HG03520 (cell line): Measurements from ENCODE around the gene TPTE2.
"Not testable (repeated sequence)": the region's sequence is repeated elsewhere in the genome, so short reads cannot be mapped to it uniquely, and the experiment has no call there.

Experiments
- ATAC-seq: cut with Tn5 transposase; IDR thresholded peaks from one replicate; pipeline ENCODE4 v1.9.1; 2021; ENCODE audit warnings: mild to moderate bottlenecking, moderate library complexity; ENCODE audit not compliant: unreplicated experiment

Gene TPTE2

DNA sequence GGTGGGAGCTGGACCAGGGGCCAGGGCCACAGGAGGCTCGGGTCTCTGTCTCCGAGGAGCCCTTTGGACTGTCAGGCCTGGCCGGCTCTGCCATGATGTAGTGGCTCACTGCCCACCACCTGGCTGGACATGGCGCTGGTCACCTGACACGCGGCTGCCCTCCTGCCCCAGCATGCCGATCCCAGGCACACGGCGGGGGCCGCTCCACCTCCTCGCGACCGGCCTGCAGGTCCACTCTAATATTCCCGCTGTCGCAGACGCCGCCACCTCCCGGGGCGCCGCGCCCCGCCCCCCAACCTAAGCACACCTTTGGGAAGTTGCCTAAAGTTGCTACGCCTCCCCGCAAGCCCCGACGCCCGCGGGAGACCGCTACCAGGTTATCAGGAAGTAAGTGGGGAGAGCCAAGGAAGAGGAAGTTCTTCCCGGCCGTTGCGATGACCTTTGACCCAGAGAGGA lies at the start of gene TPTE2:
Gene TPTE2 (minus strand): TSS at position 406 of the 456 bp plus-strand sequence. CDS start 58,298 bp downstream, outside the sequence.
- not testable (repeated sequence) for ATAC-seq

DNA sequence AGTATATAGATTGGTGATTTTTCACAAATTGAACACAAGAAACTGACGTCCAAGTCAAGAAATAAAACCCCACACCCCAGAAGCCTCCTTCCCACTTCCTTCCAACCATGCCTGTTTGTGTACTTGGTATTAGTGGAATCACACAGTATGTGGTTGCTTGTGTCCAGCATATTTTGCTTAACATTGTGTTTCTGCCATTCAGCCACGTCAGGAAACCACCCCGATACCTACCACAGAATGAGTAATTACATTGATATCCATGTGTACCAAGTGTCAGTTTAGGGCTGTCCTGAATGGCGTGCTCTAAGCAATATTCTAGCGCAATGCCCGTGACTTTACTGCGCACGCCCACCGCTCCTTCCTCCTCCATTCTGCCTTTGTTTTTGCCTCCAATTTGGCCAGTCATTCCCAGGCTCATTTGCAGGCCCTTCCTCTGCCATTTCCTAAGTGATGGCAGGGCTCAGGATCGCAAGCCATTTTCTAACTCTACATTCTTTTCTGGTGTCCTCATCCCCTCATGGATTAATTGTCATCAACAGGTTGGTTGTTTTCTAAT lies 46.3 kb upstream of the TPTE2 start:
- ATAC-seq = no peak

DNA sequence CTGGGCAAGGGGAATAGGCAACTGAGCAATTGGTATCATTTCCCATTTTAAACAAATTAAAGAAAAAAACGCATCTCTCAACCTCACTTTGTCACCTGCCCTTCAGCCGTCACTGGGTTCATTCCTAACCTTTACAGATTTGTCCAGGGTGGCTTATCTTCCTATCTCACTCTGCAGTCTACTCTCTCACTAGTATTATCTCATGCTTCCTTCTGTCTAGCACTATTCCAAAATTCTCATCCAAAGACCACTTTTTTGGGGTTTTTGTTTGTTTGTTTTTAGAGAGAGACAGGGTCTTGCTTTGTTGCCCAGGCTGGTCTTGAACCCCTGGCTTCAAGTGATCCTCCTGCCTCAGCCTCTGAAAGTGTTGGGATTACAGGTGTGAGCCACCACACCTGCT lies 45.4 kb upstream of the TPTE2 start:
- ATAC-seq = no peak

DNA sequence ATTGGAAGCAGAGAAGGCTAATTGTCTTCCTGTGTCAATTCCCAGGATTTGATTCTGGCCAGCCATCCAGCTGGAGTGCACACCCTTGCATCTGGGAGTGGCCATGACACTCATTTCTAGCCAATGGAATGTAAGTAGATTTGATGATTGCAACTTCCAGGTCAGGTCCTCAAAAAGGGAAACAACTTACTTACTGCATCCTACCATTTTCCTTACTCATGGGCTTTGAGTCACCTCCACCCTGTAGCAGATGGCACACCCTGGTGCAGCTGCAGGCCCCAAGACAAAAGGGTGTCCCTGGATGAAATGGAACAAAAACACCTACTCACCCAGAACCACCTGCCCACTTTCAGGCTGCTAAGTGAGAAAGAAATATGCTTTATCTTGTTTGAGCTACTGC lies 44.8 kb upstream of the TPTE2 start:
- ATAC-seq = no peak

DNA sequence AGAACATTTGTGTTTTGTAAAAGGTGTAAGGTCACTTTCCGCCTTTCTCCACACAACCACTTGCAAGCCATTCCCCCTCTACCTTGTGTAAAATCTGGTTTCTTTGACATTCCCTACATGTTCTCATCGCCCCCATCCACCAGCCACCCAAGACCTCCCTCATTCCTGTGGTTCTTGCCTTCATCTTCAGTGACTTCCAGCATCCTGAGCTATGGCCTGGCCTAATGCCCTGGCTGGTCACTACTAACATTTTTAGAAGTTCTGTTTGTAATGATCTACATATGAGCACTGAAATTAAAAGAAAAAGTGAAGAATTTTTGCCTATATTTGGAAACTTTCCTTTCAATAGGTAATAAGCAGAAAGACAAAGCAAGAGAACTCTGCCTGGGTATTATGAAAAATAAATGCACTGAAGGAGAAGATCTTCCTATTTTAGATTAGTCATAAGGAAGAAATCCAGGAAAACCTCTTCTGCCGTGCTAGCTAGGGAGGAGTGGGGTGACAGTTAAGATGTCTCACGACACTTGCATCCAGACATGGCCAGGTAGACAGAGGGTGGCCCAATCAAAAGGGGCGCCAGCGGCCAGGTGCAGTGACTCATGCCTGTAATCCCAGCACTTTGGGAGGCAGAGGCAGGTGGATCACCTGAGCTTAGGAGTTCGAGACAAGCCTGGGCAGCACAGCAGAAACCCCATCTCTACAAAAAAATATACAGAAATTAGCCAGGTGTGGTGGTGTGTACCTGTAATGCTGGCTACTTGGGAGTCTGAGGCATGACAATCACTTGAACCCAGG lies 44.0 kb upstream of the TPTE2 start:
- no peak for ATAC-seq

DNA sequence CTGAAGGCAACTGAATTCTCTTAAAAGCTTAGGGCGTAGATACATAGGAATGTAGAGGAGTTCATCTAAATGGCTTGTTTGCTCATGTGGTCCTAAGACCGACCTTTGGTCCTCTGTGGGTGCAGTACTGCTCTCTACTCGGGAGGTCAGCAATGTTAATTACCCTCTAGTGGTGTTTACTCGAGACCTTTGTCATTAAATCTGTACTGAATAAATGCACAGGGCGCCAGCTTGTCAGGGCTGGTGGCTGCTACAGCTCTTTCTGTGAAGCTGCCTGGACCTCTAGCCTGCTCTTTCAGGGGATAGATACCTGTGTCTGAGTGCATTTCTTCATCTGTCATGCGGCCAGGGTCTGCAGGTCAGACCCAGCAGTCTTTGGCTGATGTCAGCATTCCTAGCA lies 43.0 kb upstream of the TPTE2 start:
- no peak for ATAC-seq

DNA sequence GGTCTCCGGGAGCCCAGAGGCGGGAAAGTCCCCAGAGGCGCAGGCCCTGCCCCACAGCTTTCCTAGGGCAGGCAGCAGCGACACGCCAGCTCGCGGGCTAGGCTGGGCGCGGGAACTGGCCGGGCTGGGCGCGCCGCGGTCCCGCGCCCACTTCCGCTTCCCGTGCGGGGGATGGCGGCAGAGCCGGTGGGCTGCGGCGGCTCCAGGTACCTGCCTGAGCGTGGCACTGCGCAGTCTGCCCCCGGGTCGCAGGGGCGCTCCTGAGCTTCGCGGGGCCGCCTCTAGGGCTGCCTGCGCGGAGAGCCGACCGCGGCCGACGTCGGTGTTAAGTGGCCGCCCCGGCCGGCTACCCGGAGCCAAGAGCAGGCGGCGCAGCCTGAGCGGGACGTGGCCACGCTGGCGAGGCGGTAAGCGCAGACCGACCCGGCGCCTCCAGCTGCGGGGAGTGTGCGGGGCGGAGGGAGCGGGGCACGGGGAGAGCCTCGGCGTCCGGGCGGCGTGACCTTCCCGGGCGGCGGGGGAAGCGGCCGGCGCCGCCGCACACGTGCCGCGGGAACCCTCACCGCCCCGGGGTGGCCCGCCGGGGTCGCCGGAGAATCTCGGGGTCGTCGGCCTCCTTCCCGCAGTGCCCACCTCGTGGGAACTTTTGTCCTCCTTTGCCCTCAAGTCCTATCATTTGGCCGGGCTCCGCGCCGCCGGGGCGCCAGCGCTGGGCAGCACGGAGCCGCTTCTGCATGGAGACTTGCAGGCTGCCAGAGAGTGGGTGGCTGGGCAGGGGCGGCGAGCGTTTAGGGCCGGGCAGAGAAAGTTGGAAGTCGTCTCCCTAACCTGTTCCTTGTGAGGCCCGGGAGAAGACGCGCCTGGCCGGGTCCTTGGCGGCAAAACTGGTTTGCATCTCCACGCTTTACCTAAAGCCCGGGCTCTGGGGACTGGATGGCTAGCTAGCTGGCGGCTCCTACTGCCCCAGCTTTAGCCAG lies 40.7 kb upstream of the TPTE2 start:
- ATAC-seq = peak; percentile 93

DNA sequence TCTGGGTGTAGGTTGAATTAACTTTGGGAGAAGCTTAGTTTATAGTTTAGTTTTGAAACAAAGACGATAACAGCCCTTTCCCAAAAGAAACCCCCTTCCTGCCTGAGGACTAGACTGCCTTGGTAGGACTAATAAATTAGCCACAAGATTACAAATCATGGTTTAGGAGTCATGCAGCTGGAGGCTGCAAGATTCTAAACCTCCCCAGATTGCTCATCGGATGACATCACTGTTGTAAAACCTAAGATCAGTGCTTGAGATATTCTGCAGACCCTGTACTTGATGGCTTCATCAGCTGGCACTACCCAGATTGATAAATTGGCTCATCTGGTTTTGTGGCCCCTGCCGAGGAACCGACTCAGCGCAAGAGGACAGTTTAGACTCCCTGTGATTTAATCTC lies 36.2 kb upstream of the TPTE2 start:
- no peak for ATAC-seq

DNA sequence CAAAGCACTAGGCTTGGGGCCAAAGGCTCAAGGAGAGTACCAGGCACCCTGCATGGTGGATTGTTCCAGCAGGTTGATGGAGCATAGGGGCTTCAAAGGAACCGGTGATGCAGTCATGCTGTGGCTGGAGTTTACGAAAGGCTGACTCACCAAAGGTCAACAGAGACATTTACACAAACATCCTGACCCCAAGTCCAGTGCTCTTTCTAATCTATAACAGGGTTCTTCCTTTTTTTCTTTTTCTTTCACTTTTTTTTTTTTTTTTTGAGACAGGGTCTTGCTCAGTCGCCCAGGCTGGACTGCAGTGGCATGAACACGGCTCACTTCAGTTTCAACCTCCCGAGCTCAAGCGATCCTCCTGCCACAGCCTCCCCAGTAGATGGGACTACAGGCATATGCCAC lies 35.6 kb upstream of the TPTE2 start:
- ATAC-seq = no peak

DNA sequence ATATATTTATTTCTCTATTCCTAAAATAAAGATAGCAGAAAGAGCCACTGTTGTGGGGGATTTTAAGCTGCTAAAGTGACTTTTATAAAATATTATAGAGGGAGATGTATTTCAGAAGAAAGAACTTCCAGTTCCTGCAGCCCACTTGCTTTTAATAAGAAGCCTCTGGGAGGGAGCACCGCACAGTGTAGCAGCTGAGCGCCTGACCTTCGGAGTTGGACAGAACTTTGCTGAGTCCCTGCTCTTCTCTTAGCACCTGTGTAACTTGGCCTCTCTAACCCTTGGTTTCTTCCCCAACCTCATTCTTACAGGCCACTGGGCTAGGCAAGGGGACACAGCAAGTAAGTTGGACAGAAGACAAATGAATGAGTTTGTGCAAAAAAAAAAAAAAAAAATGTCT lies 34.8 kb upstream of the TPTE2 start:
- no peak for ATAC-seq

DNA sequence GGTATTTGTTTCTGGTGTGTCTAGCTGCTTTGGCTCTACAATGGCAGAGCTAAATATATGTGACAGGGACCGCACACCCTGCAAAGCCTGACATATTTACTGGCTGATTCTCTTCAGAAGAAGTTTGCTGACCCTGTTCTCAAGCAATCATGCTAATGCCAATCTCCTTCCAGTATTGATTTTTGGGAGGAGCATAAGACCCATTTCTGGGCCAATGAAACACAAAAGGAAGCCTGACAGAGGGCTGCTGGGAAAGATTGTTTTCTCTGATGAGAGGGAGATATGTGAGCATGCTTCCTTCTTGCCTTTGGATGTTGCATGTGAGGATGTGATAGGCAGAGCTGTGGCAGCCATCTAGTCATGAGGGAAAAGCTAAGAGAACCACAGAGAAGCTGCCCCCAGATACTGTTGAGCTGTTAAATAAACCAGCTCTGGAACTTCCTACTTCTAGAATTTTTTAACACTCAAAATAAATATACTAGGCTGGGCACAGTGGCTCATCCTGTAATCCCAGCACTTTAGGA lies 31.4 kb upstream of the TPTE2 start:
- no peak for ATAC-seq

DNA sequence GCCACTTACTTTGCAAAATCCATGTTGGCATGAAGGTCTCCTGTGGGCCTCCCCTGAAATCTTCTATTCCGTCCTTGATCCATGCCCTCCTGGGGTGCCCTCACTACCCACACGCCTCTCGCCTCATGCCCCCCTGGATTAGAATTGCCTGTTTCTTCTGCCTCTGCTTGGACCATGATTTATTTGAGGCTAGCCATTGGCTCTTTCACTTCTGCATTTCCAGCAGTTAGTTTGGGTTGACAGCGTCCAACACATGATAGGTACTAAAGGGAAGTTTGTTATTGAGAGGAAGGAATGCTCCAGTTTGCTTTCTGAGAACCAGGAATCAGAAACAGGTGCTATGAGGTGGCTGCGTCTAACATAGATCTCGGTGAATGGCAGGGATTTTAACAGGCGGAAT lies 30.5 kb upstream of the TPTE2 start:
- ATAC-seq = no peak

DNA sequence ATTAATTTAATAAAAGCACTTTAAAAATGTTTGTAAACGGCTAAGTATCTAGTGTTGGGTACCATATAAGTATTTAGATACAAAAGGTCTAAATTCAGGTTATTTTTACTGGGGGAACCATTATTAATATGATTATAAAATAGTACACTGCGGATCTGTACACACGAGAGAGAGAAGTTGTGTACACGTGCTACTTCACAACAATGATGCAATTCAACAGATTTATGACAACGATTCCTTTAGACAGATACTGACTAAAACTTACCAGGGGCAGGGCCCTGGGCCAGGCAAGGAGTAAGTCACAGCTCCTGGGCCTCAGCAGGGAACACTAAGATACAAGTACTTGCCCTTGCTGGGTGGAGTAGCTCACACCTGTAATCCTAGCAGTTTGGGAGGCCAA lies 29.1 kb upstream of the TPTE2 start:
- no peak for ATAC-seq

DNA sequence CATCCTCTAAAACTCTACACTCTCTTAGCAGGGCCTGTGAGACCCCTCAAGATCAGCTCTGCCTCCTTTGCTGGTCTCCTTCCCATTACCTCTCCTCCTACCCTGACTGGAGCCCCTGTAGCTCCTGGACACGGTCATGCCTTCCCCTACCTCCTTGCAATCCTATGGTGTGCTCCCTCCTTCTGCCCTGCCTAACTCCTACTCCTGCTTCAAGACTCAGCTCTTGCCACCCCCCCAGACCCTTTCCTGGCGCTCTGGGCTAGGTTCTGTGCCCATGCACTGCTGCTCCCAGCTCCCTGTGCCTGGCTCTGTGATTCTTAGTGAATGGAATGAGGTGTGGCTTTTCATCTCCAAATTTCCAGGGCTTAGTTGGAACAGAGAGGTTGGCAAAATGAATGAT lies 28.0 kb upstream of the TPTE2 start:
- no peak for ATAC-seq

DNA sequence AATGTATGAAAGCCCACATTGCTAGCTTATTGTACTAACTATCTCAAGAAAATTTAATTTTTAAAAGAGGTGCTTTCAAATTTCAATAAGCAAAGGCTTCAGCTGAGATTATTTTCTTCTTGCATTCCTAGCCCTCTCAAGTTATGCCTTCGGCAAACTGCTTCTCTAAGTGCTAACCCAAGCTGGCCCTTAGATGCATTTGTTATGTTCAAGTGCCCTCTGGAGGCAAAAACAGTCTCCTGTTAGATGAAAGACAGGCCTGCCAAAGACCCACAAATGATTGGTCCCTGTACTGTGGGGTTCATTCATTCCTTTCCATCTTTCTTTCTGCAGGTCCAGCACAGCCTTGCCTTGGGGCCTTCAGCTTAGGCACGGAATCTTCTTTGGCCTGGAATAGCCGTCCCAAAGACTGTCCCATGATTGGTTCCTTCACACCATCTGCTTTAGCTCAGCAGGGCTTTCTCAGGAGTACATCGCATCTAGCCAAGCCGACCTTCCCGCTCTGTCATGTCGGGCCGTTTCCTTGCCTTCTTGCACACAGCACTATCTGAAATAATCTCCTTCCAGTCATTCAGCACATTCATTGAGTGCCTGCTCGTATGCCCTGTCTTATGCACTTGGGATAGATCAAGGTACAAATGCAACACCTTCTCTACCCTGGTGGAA lies 26.4 kb upstream of the TPTE2 start:
- peak; percentile 78 for ATAC-seq

DNA sequence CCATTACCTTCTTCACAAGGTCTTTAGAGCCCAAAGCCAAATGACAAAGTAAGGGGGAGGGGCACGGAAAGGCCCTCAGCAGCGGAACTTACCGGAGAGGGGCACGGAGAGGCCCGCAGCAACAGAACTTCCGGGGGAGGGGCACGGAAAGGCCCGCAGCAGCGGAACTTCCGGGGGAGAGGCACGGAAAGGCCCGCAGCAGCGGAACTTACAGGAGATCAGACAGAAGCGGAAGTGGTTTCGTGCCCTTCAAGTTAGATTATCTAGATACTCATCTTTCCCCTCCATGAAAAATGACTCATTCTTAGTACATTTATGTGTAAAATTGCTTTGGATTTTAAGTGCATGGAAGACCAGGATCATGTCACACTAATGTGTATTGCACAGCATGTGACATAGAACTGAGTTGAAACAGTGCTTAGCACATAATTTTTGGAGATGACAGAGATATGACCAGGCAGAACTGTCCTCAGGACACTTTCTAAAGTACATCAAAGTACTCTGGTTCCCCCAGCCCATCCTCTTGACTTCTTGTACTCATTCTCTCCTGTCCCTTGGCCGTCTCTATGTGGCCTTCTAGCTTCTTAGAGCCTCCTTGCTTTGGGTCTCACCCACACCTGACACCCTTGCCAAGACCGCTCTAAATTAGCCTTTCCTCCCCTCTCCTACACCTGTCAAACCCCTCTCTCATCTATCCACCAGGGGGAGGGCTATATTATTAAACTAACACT lies 25.7 kb upstream of the TPTE2 start:
- ATAC-seq = peak; percentile 79

DNA sequence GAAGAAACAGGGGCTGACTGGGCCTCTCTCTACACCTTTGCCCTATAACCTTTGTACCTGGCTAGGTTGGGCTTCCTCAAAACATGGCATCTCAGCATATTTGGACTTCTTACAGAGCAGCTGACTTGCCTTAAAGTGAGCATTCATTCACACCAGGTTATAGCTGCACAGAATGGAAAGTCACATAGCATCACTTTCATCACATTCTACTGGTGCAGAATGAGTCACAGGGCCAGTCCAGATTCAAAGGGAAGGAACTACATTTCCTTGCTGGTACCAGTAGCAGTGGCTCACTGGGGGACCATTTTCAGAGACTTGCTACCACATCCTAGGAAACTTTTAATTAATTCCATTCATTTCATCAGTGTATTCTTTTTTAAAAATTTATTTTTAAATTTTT lies 20.3 kb upstream of the TPTE2 start:
- ATAC-seq = peak; percentile 56

DNA sequence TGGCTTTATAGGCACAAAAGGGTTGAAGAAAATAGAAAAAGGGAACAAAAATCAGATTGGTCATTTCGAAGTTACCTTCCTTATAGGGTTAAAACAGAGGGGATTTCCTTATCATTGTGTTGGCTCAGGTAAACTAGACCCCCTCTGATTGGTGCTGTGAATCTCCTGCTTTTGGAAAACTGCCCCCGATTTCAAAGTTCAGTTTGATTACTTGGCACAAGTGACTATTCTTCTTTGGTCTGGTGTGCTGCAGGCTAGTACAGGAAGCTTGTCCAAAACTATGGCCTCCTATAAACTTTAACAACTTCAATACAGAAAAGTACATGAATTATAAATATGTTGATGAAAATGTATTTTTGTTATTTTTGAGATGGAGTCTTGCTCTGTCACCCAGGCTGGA lies 13.9 kb upstream of the TPTE2 start:
- ATAC-seq = no peak

DNA sequence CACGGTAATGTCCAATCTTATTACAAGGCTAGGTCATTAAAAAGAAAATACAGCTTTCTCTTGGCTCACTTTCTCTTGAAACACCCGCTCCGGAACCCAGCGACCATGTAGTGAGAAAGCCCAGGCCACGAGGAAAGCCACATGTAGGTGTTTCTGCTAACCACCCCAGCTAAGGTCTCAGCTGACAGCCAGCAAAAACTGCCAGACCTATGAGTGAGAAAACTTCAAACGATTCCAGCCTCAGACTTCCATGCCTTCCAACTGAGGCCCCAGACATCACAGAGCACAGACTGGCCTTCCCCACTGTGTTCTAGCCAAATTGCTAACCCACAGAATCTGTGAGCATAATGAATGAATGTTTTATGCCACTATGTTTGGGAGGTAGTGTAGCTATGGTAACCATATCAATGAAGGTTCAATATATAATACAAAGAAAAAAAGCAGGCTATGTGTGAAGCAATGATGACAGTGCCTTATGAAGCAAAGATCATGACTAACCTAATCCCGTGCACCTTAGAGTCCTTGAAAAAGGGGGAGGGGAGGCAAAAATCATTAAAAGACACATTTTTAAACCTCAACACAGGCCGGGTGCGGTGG lies 11.9 kb upstream of the TPTE2 start:
- ATAC-seq = no peak

DNA sequence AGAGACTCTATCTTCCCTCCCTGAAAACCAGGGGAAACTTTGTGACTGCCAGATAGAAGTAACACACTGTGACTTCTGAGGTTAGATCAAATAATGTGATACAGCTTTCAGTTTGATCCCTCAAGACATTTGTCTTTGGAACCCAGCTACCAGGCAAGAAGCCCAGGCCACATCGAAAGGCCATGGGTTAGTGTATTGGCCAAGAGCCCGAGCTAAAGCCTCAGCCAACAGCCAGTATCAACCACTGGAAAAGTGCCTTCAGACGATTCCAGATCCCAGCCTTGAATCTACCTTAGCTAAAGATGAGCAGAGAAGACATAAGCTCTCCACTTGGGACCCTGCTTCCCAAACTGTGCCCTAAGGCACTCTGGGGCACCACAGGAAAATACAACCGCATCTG lies 10.9 kb upstream of the TPTE2 start:
- no peak for ATAC-seq
